ENCODE results near the gene ETFA.

GRCh38 chr15:76358453-76358852 is 47.2 kb upstream of the ETFA start:
- no peak for TF ChIP-seq POLR2A (IDR thresholded peaks at IDR 0.05; ENCODE audit: control extremely low read depth in 1 of 2, low read depth in 2 of 2, low read length in 2 of 2)
- TF ChIP-seq CTCF (IDR thresholded peaks at IDR 0.05; ENCODE audit: control extremely low read depth in 1 of 3, insufficient read depth in 1 of 3, low read depth in 1 of 3, low read length in 3 of 3), result no peak
- TF ChIP-seq POLR2AphosphoS5 (IDR thresholded peaks at IDR 0.05; ENCODE audit: low read depth, low read length), result no peak
- no peak for TF ChIP-seq SP1 (IDR thresholded peaks at IDR 0.05; ENCODE audit: low read depth, low read length)
- TF ChIP-seq SUZ12 (IDR thresholded peaks at IDR 0.05; ENCODE audit: low read length), result no peak
- TF ChIP-seq ATF2 (IDR thresholded peaks at IDR 0.05; ENCODE audit: low read length), result no peak
- TF ChIP-seq RAD21 (IDR thresholded peaks at IDR 0.05 in 1 of 2, conservative IDR thresholded peaks at IDR 0.05 in 1 of 2; ENCODE audit: low read depth in 2 of 2, low read length in 2 of 2), result no peak
- TF ChIP-seq SRF (IDR thresholded peaks at IDR 0.05; ENCODE audit: low read depth, low read length), result no peak
- TF ChIP-seq EZH2 (IDR thresholded peaks at IDR 0.05; ENCODE audit: low read depth, low read length, severe bottlenecking), result no peak

Measured in H1 (cell line).